Ecto neural progenitor cell (in vitro differentiated cells): ENCODE data around the gene MRPS34.

Source experiments
- DNase-seq: peaks from one replicate; pipeline ENCODE4 v3.0.0-alpha.2; 2018; ENCODE audit warnings: low spot score

The MRPS34 gene

GRCh38 chr16:1769402-1770300, 3.3 kb downstream of the MRPS34 start:
- no peak for DNase-seq

GRCh38 chr16:1768767-1769401, 4.0 kb downstream of the MRPS34 start:
- DNase-seq, result no peak

GRCh38 chr16:1768061-1768766, 4.7 kb downstream of the MRPS34 start:
- DNase-seq, result no peak

- no peak for DNase-seq
Measured at GRCh38 chr16:1767116-1767994, 5.6 kb downstream of the MRPS34 start.

GRCh38 chr16:1766701-1767100, 6.2 kb downstream of the MRPS34 start:
- no peak for DNase-seq

- DNase-seq, result no peak
Measured at GRCh38 chr16:1766231-1766630, 6.7 kb downstream of the MRPS34 start.

- DNase-seq, result no peak
Measured at GRCh38 chr16:1765826-1766225, 7.1 kb downstream of the MRPS34 start.

- DNase-seq, result no peak
Measured at GRCh38 chr16:1764971-1765370, 8.0 kb downstream of the MRPS34 start.

- DNase-seq, result peak; percentile 81
Measured at GRCh38 chr16:1763521-1764511, 9.1 kb downstream of the MRPS34 start.

- DNase-seq, result no peak
Measured at GRCh38 chr16:1762879-1763520, 9.9 kb downstream of the MRPS34 start.

GRCh38 chr16:1762196-1762878, 10.6 kb downstream of the MRPS34 start:
- no peak for DNase-seq

- no peak for DNase-seq
Measured at GRCh38 chr16:1761751-1762150, 11.2 kb downstream of the MRPS34 start.

GRCh38 chr16:1760911-1761310, 12.0 kb downstream of the MRPS34 start:
- no peak for DNase-seq

GRCh38 chr16:1759511-1759910, 13.4 kb downstream of the MRPS34 start:
- DNase-seq, result no peak

- DNase-seq, result no peak
Measured at GRCh38 chr16:1758923-1759322, 14.0 kb downstream of the MRPS34 start.

- no peak for DNase-seq
Measured at GRCh38 chr16:1757714-1758461, 15.0 kb downstream of the MRPS34 start.

- no peak for DNase-seq
Measured at GRCh38 chr16:1754204-1754603, 18.7 kb downstream of the MRPS34 start.

GRCh38 chr16:1752853-1753252, 20.1 kb downstream of the MRPS34 start:
- no peak for DNase-seq

- DNase-seq, result no peak
Measured at GRCh38 chr16:1751946-1752345, 21.0 kb downstream of the MRPS34 start.
